HG02759 (cell line): Measurements from ENCODE around the gene HTRA1.

Experiments
- ATAC-seq: cut with Tn5 transposase; IDR thresholded peaks from one replicate; pipeline ENCODE4 v1.9.1; 2021; ENCODE audit warnings: mild to moderate bottlenecking, moderate library complexity; ENCODE audit not compliant: unreplicated experiment

Gene HTRA1

GRCh38 chr10:122514045-122514840 lies 52.9 kb downstream of the HTRA1 start:
- ATAC-seq: no peak

- ATAC-seq: no peak
Measured at GRCh38 chr10:122515022-122515424, 53.7 kb downstream of the HTRA1 start.

GRCh38 chr10:122515588-122516231 lies 54.4 kb downstream of the HTRA1 start:
- ATAC-seq: peak; percentile 83

GRCh38 chr10:122516734-122517133 lies 55.4 kb downstream of the HTRA1 start:
- no peak for ATAC-seq

- no peak for ATAC-seq
Measured at GRCh38 chr10:122519144-122519543, 57.8 kb downstream of the HTRA1 start.

GRCh38 chr10:122519873-122520272 lies 58.5 kb downstream of the HTRA1 start:
- no peak for ATAC-seq

GRCh38 chr10:122521011-122521410 lies 59.7 kb downstream of the HTRA1 start:
- ATAC-seq: no peak

GRCh38 chr10:122524811-122525210 lies 63.5 kb downstream of the HTRA1 start:
- no peak for ATAC-seq

GRCh38 chr10:122525788-122526187 lies 64.4 kb downstream of the HTRA1 start:
- ATAC-seq: no peak

GRCh38 chr10:122526892-122527291 lies 65.5 kb downstream of the HTRA1 start:
- ATAC-seq: no peak

GRCh38 chr10:122530177-122530576 lies 68.8 kb downstream of the HTRA1 start:
- no peak for ATAC-seq

- no peak for ATAC-seq
Measured at GRCh38 chr10:122531261-122531660, 69.9 kb downstream of the HTRA1 start.

GRCh38 chr10:122531939-122532338 lies 70.6 kb downstream of the HTRA1 start:
- ATAC-seq: no peak

GRCh38 chr10:122532601-122533296 lies 71.4 kb downstream of the HTRA1 start:
- ATAC-seq: no peak

GRCh38 chr10:122537545-122537944 lies 76.2 kb downstream of the HTRA1 start:
- no peak for ATAC-seq

GRCh38 chr10:122541541-122542002 lies 80.2 kb downstream of the HTRA1 start:
- ATAC-seq: no peak

- no peak for ATAC-seq
Measured at GRCh38 chr10:122543676-122544445, 82.5 kb downstream of the HTRA1 start.

- no peak for ATAC-seq
Measured at GRCh38 chr10:122544493-122544892, 83.1 kb downstream of the HTRA1 start.

GRCh38 chr10:122546242-122546641 lies 84.9 kb downstream of the HTRA1 start:
- ATAC-seq: no peak

- ATAC-seq: no peak
Measured at GRCh38 chr10:122548407-122549085, 87.2 kb downstream of the HTRA1 start.
